Heart left ventricle (tissue), 13 donors: Measurements from ENCODE around the gene CA7.

ENCODE experiments used
- POLR2A ChIP-seq, 2 donors: fragments of 450-650 bp; IDR thresholded peaks; one replicate each; pipeline ENCODE4 v1.6.1; 2017; ENCODE audit warnings: antibody characterized with exemption in 2 of 2, mild to moderate bottlenecking in 2 of 2, moderate library complexity in 2 of 2
- TF ChIP-seq, protein P1 (sequence below), 12 donors: fragments of 200-600 bp; sonication (generic) in 4 of 12; IDR thresholded peaks; one replicate each; pipeline versions ENCODE4 v1.5.0 to v1.8.0; 2018 to 2022; ENCODE audit warnings: antibody characterized with exemption in 12 of 12, mild to moderate bottlenecking in 5 of 12
- donor health status: ischemic (EF 13 %, LVEDD 7.1; RV severe dilation, severe dysfunction).
- donor health status: DM: no; HTN: yes; CAD: no.
- donor health status: DM: no; HTN: no; CAD: no.
- donor health status: ischemic (EF 25% LVEDD 6.9; RV normal size, moderate dysfunction).
- donor health status: ischemic (EF 25% LVEDD 5.7; RV mildly dilated, moderate dysfunction).
- donor health status: ischemic (EF 35%, LVEDD 5.7; RV mildly dilated, moderate dysfunction).
- donor health status: nonischemic (EF 11% LVEDD 7.7; RV severe dilation, severe dysfunction).
- donor health status: DM: yes; HTN: yes; CAD: no.
- donor health status: PGD.
- donor health status: ischemic (EF 29% LVEDD 5.4; RV normal size, mild dysfunction).
- donor health status: nonischemic (EF 23%, LVEDD 6.1; RV moderate dilation, normal function).

DNA sequence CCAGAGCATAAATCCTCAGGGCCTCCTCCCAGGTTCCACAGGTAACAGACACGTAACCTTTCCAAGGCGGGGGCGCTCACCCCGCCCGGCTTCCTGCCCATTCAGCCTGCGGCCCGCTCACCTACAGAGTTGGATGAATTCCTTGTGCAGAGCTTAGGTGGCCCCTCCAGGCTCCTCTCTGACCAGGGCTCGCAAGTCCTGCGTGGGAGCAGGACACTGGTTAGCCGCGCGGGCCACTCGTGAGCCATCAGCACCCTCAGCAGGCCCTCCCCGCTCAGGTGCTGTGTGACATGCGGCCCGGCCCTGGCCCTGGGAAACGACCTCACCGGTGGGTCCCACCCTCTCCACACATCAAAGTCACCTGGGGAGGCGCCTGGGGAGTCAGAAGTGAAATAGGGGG lies 43.4 kb upstream of the CA7 start:
- TF ChIP-seq POLR2A (IDR thresholded peaks at IDR 0.05), result no peak
- TF ChIP-seq, protein P1, sequence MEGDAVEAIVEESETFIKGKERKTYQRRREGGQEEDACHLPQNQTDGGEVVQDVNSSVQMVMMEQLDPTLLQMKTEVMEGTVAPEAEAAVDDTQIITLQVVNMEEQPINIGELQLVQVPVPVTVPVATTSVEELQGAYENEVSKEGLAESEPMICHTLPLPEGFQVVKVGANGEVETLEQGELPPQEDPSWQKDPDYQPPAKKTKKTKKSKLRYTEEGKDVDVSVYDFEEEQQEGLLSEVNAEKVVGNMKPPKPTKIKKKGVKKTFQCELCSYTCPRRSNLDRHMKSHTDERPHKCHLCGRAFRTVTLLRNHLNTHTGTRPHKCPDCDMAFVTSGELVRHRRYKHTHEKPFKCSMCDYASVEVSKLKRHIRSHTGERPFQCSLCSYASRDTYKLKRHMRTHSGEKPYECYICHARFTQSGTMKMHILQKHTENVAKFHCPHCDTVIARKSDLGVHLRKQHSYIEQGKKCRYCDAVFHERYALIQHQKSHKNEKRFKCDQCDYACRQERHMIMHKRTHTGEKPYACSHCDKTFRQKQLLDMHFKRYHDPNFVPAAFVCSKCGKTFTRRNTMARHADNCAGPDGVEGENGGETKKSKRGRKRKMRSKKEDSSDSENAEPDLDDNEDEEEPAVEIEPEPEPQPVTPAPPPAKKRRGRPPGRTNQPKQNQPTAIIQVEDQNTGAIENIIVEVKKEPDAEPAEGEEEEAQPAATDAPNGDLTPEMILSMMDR (IDR thresholded peaks at IDR 0.05), result no peak
